GM19035 (cell line): ENCODE measurements around the gene PPP1R12B.
"Not testable (repeated sequence)": the region's sequence is repeated elsewhere in the genome, so short reads cannot be mapped to it uniquely, and the experiment has no call there.

Experiments used
- ATAC-seq: cut with Tn5 transposase; IDR thresholded peaks from one replicate; pipeline ENCODE4 v1.9.1; 2021; ENCODE audit not compliant: unreplicated experiment

The PPP1R12B gene

GRCh38 chr1:202438393-202439174 lies 90.1 kb downstream of the PPP1R12B start:
- no peak for ATAC-seq

GRCh38 chr1:202439308-202439707 lies 90.8 kb downstream of the PPP1R12B start:
- no peak for ATAC-seq

DNA sequence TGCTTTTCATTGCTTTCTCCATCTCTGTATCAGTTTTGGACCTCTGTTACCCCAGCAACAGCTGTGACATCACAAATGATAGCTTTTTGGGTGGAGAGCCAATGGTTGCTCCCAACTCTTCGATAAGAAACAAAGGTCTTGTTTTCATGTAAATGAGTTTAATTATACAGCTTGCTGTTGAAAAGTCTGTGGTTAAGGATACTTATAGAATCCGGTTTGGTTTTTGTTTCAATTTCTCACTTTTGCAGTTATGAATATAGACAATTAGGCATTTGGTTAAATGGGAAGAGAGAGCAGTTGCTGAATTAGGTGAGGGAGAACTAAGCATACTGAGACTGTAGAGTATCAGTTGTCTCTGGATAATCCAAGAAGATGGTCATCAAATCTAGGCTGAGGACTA lies 99.6 kb downstream of the PPP1R12B start:
- ATAC-seq: not testable (repeated sequence)

DNA sequence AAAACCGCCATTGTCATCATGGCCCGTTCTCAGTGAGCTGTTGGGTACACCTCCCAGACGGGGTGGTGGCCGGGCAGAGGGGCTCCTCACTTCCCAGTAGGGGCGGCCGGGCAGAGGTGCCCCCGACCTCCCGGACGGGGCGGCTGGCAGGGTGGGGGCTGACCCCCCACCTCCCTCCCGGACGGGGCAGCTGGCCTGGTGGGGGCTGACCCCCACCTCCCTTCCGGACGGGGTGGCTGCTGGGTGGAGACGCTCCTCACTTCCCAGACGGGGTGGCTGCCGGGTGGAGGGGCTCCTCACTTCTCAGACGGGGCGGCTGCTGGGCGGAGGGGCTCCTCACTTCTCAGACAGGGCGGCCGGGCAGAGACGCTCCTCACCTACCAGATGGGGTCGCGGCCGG lies 103.1 kb downstream of the PPP1R12B start:
- ATAC-seq: not testable (repeated sequence)

DNA sequence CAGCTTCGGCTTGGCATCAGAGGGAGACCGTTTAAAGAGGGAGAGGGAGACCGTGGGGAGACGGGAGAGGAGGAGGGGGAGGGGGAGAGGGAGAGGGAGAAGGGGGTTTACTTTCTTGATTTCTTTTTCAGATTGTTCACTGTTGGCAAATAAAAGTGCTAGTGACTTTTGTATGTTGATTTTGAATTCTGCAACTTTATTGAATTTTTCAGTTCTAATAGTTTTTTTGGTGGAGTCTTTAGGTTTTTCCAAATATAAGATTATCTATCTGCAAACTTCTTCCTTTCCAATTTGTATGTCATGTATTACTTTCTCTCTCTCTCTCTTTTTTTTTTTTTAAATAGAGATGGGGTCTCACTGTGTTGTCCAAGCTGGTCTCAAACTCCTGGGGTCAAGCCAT lies 104.0 kb downstream of the PPP1R12B start:
- ATAC-seq: no peak

DNA sequence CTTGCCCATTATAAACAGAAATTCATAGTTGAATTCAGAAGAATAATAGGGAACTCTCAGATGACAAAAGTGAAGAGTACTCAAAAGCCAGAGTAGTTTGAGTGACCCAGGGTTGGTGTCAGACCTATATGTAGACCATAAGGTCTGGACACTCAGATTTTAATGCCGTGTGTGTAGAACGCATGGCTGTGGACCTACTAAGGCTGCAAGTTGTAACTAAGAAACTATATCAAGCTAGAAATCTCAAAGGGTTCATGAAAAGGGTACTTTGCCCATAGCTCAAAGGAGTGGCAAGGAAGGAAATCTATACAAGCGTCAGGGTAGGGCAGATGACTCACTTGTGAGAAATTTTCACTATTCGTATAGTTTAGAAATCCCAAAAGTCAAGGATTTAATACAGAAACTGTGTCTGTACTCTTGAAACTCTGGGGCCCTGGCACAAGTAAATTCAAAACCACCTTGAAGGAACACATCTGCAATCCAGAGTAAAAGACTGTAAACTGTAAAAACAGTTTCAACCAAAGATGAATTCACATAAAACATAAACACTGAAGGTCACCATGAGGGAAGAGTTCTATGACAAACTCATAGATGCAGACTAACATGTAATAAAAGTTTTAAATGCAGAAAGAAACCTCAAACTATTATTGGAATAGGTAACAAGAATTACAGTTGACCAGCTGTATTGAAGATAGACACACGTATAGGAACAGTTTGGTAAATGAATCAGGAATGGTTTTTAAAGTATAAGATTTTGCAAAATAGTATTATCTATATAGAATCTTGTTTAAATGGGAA lies 108.1 kb downstream of the PPP1R12B start:
- ATAC-seq: not testable (repeated sequence)

DNA sequence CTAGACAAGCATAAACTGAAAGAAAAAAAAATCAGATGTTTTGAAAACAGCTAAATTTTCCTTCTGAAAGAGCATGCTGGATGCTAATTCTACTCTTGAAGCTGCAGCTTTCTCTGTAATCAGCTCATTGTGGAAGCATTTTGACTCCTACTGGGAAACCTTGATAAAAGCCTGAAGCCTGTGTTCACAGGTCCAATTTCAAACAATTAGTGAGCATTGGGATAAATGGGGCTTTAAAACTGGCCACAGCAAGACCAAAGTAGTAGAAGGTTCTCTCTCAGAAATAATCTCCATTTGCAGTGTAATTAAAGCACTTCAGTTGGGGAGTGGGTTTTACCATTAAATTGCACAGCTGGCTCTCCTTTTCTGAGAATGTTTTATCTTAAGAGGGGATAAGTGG lies 110.2 kb downstream of the PPP1R12B start:
- not testable (repeated sequence) for ATAC-seq

- ATAC-seq: not testable (repeated sequence)
Observed at GRCh38 chr1:202459470-202460142, 111.1 kb downstream of the PPP1R12B start.

GRCh38 chr1:202460143-202460495 lies 111.6 kb downstream of the PPP1R12B start:
- not testable (repeated sequence) for ATAC-seq

DNA sequence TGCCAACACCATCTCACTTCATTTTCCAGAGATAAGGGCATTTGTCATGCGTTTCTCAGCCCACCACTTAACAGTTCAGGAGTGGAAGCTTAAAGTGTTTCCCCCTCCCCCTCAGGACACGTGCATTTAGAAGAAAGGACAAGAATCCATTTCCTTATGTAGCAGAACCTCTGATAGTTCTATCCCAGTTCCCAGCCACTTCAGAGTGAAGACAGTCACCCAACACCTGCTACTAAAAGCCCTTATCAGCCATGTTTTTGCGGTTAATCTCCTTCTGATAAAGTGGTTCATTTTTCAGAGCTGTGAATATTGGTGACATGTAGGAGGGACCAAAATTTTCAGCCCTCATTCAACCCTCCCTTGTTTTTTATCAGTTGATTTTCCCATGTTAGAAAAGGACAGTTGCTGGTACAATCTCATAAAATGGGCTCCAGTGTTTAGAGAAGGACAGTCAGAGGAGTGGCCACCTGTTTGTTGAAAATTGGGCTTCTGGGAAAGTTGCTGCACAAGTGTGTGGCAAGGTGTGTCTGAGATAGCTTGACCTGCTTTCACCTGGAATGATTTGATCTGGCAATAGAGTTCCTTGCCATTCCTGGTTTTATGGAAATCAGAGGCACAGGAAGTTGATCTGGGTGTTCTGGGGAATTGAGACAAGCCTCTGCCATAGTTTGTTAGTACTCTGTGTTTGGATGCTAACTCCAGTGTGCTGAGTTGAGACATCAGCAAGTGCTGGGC lies 114.0 kb downstream of the PPP1R12B start:
- ATAC-seq: no peak

GRCh38 chr1:202464153-202464742 lies 115.7 kb downstream of the PPP1R12B start:
- not testable (repeated sequence) for ATAC-seq

DNA sequence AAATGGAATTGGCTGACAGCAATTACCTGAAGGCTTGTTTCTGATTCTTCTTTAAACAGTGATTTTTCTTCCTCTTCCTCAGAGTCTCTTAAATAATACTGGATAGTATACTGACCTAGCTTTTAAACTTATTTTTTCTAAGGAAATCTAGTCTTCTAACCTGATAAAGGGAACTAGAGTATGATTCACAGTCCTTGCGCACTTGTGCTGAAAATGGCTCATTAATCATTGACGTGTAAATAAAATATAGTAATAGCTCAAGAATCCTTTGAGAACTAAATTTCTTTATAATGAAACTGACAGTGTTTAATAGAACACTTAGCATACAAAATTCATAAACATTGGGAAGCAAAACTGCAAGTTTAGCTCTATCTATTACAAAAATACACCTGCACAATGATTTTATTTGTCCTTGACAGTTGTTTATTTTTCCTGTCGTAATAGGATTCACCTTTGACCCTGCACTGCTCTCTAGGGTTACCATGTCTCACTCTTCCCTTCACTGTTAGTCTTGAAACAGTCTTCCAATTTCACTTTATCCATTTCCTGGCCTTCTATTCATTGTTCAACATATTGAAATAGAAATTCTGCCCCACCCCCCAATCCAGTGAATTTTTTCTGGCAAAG lies 117.3 kb downstream of the PPP1R12B start:
- ATAC-seq: not testable (repeated sequence)

DNA sequence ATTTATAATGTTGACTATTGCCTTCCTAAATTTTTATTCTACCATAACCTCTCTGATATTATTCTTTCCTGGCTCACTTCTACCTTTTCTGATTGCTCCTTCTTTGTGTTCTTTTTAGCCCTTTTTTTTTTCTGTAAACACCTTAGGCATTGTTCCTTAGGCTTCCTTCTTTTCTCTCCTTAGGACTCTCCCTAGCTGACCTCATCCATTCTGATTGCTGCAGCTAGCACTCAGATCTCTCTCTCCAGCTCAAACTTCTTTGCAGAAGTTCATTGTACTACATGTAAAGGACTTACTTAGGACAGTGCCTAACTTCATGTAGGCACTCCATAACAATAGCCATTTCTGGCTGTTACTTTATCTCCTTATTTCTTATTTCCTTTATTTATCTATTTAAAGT lies 117.8 kb downstream of the PPP1R12B start:
- not testable (repeated sequence) for ATAC-seq

GRCh38 chr1:202467381-202467780 lies 118.9 kb downstream of the PPP1R12B start:
- ATAC-seq: not testable (repeated sequence)

DNA sequence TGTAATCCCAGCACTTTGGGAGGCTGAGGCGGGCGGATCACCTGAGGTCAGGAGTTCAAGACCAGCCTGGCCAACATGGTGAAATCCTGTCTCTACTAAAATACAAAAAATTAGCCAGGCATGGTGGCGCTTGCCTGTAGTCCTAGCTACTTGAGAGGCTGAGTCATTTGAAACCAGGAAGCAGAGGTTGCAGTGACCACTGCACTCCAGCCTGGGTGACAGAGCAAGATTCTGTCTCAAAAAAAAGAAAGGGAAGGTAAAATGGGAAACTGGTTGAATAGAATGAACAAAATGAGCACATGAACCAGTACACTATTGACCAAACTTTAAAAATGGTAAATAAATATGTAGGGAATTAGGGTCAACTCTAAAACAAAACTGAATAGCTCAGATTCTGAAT lies 120.2 kb downstream of the PPP1R12B start:
- ATAC-seq: not testable (repeated sequence)

- ATAC-seq: not testable (repeated sequence)
Observed at GRCh38 chr1:202469123-202469522, 120.6 kb downstream of the PPP1R12B start.

DNA sequence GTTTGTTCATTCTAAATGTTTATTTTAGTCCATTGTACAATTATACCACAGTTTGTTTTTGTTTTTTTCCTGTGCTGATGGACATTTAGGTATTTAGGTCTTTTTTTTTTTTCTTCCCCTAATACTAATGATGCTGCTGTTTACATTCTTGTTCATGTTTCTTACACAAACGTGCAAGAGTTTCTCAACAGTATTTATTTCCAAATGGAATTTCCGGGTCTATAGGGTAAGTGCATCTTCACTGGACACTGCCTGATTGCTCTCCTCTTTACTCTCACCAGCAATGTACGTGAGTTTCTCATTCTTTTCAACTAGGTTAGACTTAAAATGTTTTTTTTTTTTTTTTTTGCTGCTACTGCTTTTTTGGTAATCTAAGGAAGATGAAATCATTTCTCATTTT lies 122.7 kb downstream of the PPP1R12B start:
- no peak for ATAC-seq

DNA sequence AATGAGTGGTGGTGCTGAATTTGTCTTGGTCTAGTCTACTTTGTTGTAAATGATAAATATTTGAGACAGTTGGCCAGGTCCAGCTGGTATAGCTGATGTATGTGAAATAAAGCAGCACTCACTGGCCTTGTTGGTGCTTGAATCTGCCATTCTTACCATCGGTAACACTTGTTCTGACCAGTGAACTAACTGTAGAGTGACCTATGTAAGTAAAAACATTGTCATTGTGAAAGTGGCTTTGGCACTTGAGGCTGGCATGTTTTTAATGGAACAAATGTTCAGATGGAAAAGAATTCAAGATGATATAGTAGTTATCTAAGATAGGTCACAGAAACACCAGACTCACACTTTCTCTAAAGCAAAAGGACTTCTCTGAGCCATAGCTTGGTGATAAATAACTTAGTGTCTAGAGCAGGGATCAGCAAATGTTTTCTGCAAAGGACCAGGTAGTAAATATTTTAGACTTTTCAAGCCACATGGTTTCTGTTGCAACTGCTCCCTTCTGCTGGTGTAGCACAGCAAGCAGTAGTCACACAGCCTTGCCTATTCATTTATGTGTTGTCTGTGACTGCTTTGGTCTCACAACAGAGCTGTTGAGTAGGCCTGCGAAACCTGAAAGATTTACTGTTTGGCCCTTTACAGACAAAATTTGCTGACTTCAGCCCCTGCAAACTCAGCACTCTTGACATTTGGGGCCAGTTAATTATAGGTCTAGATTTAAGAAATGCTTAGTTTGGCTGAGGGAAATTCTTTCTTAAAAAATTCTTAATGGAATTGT lies 124.0 kb downstream of the PPP1R12B start:
- ATAC-seq: not testable (repeated sequence)
